ENCODE measurements around the gene PCSK6.
"Not testable (repeated sequence)": the region's sequence is repeated elsewhere in the genome, so short reads cannot be mapped to it uniquely, and the experiment has no call there.

DNA sequence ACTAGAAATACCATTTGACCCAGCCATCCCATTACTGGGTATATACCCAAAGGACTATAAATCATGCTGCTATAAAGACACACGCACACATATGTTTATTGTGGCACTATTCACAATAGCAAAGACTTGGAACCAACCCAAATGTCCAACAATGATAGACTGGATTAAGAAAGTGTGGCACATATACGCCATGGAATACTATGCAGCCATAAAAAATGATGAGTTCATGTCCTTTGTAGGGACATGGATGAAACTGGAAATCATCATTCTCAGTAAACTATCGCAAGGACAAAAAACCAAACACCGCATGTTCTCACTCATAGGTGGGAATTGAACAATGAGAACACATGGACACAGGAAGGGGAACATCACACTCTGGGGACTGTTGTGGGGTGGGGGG lies 86.6 kb downstream of the PCSK6 start:
- TF ChIP-seq, protein P1, sequence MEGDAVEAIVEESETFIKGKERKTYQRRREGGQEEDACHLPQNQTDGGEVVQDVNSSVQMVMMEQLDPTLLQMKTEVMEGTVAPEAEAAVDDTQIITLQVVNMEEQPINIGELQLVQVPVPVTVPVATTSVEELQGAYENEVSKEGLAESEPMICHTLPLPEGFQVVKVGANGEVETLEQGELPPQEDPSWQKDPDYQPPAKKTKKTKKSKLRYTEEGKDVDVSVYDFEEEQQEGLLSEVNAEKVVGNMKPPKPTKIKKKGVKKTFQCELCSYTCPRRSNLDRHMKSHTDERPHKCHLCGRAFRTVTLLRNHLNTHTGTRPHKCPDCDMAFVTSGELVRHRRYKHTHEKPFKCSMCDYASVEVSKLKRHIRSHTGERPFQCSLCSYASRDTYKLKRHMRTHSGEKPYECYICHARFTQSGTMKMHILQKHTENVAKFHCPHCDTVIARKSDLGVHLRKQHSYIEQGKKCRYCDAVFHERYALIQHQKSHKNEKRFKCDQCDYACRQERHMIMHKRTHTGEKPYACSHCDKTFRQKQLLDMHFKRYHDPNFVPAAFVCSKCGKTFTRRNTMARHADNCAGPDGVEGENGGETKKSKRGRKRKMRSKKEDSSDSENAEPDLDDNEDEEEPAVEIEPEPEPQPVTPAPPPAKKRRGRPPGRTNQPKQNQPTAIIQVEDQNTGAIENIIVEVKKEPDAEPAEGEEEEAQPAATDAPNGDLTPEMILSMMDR (IDR thresholded peaks at IDR 0.05): not testable (repeated sequence)
- TF ChIP-seq POLR2A (IDR thresholded peaks at IDR 0.05): not testable (repeated sequence)
